ENCODE data around the gene SLC16A5. TPM values are rescaled to one million over a fixed set of nuclear protein-coding genes. Genes with fewer than 3 reads are reported as not detected.

The SLC16A5 gene
- total and polyA plus RNA-seq, 2 donors from 2014 or later = 28.4 to 184 TPM

DNA sequence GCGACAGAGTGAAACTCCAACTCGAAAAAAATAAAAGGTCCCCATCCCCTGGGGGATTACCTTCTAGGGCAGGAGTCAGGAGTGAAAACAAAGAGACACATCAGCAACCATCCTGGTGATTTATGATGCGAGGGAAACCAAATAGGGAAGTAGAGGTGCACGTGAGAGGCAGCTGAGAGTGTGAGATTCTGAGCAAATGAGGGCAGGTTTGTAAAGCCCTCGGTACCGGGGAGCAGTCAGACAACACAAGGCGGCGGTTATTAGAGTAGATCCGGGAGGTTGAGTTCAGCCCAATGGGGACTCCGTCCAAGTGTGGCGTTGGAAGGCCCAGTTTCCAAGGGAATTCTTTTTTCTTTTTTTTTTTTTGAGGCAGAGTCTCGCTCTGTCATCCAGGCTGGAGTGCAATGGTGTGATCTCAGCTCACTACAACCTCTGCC, 14.6 kb downstream of the SLC16A5 start:
- no peaks in the 10 kb centered on the region for H3K27me3 ChIP-seq (ENCODE audit: control insufficient read depth, insufficient read depth, low read length)
- H3K27ac ChIP-seq (ENCODE audit: low read depth in 2 of 2, low read length in 2 of 2) = no peak overlapping the region
- H3K9ac ChIP-seq (ENCODE audit: low read length in 3 of 3) = no peak overlapping the region
- H3K36me3 ChIP-seq (ENCODE audit: control insufficient read depth in 2 of 3, insufficient read depth in 3 of 3, low read length in 3 of 3) = peaks cover 0 to 4% (median 2%) of the 10 kb centered on the region in 3 donors
- H3K4me3 ChIP-seq (ENCODE audit: low read length in 3 of 3) = no peak overlapping the region
- DNase-seq (peak in 3 of 5 donors; percentile 54 to 81 (median 77)), FAIRE-seq (no peak)
- no peak for TF ChIP-seq CTCF (IDR thresholded peaks at IDR 0.05; ENCODE audit: borderline replicate concordance, extremely low read depth, insufficient read depth)
- peaks cover 0 to 9% (median 0%) of the 10 kb centered on the region in 3 donors for H3K4me1 ChIP-seq (ENCODE audit: control insufficient read depth in 2 of 3, insufficient read depth in 2 of 3, low read depth in 1 of 3, low read length in 3 of 3)
- no peaks in the 10 kb centered on the region for H3K9me3 ChIP-seq (ENCODE audit: control insufficient read depth in 2 of 3, insufficient read depth in 1 of 3, low read length in 3 of 3)
- intact Hi-C loops (cut with DNase I) = no loop called here

DNA sequence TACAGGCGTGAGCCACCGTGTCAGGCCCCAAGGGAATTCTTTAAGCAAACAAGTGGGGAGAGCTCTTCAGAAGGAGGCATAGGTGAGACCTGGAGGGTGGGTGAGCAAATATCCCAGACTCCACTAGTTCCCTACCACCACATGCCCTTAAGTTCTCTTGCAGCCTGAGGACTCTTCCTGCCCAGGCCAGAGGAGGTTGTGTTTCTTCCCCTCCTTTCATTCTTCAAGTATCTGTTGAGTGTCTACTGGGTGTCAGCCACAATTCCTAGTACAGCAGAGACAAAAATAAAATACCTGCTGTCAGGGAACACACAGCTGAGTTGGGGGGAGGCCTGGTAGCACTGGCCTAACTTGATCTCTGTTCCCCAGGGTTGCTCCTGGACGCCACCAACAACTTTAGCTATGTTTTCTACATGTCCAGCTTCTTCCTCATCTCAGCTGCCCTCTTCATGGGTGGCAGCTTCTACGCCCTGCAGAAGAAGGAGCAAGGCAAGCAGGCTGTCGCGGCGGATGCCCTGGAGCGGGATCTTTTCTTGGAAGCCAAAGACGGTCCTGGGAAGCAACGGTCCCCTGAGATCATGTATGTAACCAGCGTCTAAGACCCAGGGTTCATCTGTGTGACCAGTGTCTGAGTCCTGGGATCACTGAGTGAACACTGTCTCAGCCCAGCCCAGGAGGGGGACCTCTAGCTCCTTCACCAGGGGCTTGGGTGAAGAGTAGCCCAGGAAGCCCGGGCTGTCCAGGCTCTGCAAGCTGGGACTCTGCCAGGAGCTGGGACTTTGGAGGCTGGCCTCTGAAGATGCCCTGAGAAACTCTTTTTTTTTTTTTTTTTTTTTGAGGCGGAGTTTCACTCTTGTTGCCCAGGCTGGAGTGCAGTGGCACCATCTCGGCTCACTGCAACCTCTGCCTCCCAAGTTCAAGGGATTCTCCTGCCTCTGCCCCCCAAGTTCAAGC, 16.1 kb downstream of the SLC16A5 start:
- Histone ChIP-seq H3K27me3 (ENCODE audit: control insufficient read depth, insufficient read depth, low read length) (no peaks in the 10 kb centered on the region), H3K4me3 (ENCODE audit: low read length in 3 of 3) (no peak overlapping the region), H3K36me3 (ENCODE audit: control insufficient read depth in 2 of 3, insufficient read depth in 3 of 3, low read length in 3 of 3) (peaks cover 0 to 4% (median 2%) of the 10 kb centered on the region in 3 donors), H3K27ac (ENCODE audit: low read depth in 2 of 2, low read length in 2 of 2) (no peak overlapping the region), H3K9me3 (ENCODE audit: control insufficient read depth in 2 of 3, insufficient read depth in 1 of 3, low read length in 3 of 3) (no peaks in the 10 kb centered on the region), H3K9ac (ENCODE audit: low read length in 3 of 3) (no peak overlapping the region), H3K4me1 (ENCODE audit: control insufficient read depth in 2 of 3, insufficient read depth in 2 of 3, low read depth in 1 of 3, low read length in 3 of 3) (peaks cover 0 to 9% (median 0%) of the 10 kb centered on the region in 3 donors)
- DNase-seq (no peak), FAIRE-seq (no peak)
- no peak for TF ChIP-seq CTCF (IDR thresholded peaks at IDR 0.05; ENCODE audit: borderline replicate concordance, extremely low read depth, insufficient read depth)
- intact Hi-C loops (cut with DNase I) = no loop called here

DNA sequence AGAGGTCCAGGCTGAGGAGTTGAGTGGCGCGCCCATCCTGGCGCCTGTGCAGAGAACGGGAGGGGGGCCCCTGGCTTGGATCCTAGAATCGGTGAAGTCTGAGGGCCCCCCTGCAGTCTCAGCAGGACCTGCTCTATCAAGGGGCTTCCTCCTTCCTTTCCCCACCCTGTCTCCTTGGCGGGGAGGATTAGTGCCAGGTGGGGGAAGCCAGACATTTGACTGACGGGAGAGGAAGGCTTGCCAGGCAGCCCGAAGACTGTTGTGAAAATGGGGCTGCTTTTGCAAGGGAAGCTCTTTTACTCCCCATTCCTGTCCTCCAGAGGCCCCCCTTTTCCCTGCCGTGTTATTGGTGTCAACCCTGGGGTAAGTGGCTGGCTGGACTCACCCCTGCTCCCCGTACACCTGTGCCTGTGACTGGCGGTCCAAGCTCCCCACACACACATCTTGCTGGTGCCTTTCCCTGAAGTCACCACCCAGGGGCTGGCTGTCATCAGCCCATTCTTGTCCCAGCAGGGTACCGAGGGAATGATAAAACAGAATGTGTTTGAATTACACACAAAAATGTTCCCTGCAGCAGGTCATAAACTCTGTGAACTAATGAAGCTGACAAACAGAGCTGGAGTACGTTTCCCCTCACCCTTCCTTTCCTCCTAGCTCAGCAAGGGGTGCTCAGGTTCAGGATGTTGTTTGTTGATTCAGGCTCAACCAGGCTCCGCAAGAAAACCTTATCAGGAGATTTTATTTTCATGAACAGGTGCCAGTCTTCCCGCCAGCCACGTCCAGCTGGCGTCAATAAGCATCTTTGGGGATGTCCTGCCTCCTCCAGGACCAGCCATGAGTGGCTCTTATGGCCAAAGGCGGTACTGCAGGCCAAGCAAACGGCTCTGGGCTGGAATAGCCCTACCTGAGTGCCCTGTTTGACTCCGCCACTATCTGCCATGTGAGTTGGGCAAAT, 17.6 kb downstream of the SLC16A5 start:
- Histone ChIP-seq H3K9ac (ENCODE audit: low read length in 3 of 3) (no peak overlapping the region), H3K36me3 (ENCODE audit: control insufficient read depth in 2 of 3, insufficient read depth in 3 of 3, low read length in 3 of 3) (peaks cover 0 to 2% (median 2%) of the 10 kb centered on the region in 3 donors), H3K4me3 (ENCODE audit: low read length in 3 of 3) (no peak overlapping the region), H3K27me3 (ENCODE audit: control insufficient read depth, insufficient read depth, low read length) (no peaks in the 10 kb centered on the region), H3K4me1 (ENCODE audit: control insufficient read depth in 2 of 3, insufficient read depth in 2 of 3, low read depth in 1 of 3, low read length in 3 of 3) (peaks cover 0 to 14% (median 0%) of the 10 kb centered on the region in 3 donors), H3K9me3 (ENCODE audit: control insufficient read depth in 2 of 3, insufficient read depth in 1 of 3, low read length in 3 of 3) (no peaks in the 10 kb centered on the region), H3K27ac (ENCODE audit: low read depth in 2 of 2, low read length in 2 of 2) (peak overlapping the region in 1 of 2 donors; percentile 32)
- intact Hi-C loops (cut with DNase I) = no loop called here
- FAIRE-seq = no peak
- TF ChIP-seq CTCF (IDR thresholded peaks at IDR 0.05; ENCODE audit: borderline replicate concordance, extremely low read depth, insufficient read depth) = peak; percentile 73
- peak in 3 of 5 donors; percentile 48 to 70 (median 52) for DNase-seq
